Measurements from ENCODE around the gene TMCC1. TPM values are rescaled to one million over a fixed set of nuclear protein-coding genes. Genes with fewer than 3 reads are reported as not detected.
A peak's percentile ranks its signal among the peaks of the same experiment; 100 is the strongest.
"Not testable (repeated sequence)": the region's sequence is repeated elsewhere in the genome, so short reads cannot be mapped to it uniquely, and the experiment has no call there.

TMCC1 gene
- polyA plus RNA-seq, 1 donor = 16.8 TPM

DNA sequence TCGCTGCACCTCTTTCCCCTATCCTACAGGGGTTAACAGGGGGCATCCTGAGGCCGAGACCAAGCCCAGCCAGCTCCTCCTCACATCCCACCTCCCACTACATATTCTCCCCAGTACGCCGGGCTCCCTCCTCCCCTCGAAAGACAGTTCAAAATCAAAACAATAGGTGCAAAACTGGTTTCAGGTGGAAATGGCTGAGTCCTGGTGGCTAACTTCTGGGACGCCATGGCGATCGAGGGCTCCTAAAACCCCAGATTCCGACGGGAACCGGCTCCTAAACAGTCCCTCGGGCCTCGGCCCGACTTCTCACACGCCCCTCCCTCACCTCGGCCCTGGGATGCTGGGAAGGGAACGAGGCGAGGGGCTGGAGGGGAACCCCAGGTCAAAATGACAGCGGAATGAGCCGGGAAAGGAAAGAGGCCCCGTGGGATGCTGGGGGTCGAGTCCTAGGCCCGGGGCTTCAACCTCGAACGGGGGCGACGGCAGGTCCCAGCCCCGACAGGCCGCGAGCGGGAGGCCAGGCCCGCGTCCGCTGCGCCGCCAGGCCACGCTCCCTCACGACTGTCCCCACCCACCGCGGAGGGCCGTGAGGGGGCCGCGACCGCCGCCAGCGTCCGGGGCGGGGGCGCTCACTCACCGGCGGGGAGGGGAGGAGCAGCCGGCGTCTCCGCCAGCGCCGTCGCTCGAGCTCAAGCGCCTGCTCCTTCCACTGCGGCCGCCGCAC is 492 bp downstream of the TMCC1 start:
- H3K4me3 ChIP-seq (ENCODE audit: low read length) = peak overlapping the region; percentile 87
- no peaks in the 10 kb centered on the region for H3K9me3 ChIP-seq (ENCODE audit: control insufficient read depth, low read depth, low read length)
- H3K27ac ChIP-seq (ENCODE audit: low read length) = peak overlapping the region; percentile 90
- DNase-seq = peak; percentile 39 to 77
- H3K27me3 ChIP-seq (ENCODE audit: control insufficient read depth, insufficient read depth, low read length) = no peaks in the 10 kb centered on the region
- H3K36me3 ChIP-seq (ENCODE audit: control insufficient read depth, insufficient read depth, low read length) = no peaks in the 10 kb centered on the region
- 0% methylated on average over 1 of the region's 62 CpGs for WGBS (ENCODE audit: insufficient coverage, low lambda C conversion rate)
- H3K4me1 ChIP-seq (ENCODE audit: control insufficient read depth, insufficient read depth, low read length) = peaks cover 15% of the 10 kb centered on the region

DNA sequence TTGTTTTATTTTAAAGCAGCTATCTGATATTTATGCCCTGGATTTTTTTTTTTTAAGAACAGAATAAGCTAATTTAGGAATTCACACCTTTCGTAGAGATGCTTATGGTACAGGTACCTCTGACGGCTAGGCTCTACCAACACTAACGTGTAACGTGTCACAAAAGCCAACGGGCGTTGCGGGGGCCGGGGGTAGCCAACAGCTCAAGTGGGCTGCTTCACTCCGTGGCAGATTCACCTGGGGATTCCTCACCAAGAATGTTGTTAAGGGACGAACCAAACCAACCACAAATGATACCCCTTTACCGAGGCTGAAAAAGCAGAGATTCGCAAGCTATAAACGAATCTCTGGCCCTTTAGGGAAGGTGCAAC is 1.0 kb downstream of the TMCC1 start:
- H3K27me3 ChIP-seq (ENCODE audit: control insufficient read depth, insufficient read depth, low read length) = no peaks in the 10 kb centered on the region
- H3K36me3 ChIP-seq (ENCODE audit: control insufficient read depth, insufficient read depth, low read length) = no peaks in the 10 kb centered on the region
- WGBS (ENCODE audit: insufficient coverage, low lambda C conversion rate) = no CpG with 5 or more reads among the region's 13 CpGs
- H3K9me3 ChIP-seq (ENCODE audit: control insufficient read depth, low read depth, low read length) = no peaks in the 10 kb centered on the region
- peak in 1 of 2 donors; percentile 2 for DNase-seq
- peak overlapping the region; percentile 90 for H3K27ac ChIP-seq (ENCODE audit: low read length)
- H3K4me3 ChIP-seq (ENCODE audit: low read length) = peak overlapping the region; percentile 87
- H3K4me1 ChIP-seq (ENCODE audit: control insufficient read depth, insufficient read depth, low read length) = peaks cover 15% of the 10 kb centered on the region

DNA sequence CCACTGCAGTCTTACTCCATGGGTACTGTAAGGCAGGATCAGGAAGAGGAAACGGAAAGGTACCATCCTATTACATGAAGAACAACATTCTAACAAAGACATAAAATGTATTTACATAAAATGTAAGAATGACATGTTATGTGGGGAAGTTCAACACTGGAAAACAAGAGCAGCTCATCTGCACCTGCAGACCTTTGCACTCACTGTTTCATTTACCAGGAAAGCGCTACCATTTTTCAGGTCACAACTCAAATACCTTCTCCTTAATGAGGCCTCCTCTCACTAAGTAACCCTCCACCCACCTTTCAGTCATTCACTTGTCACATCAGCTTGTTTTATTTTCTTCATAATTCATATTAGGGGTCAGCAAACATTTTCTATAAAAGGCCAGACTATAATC is 2.6 kb downstream of the TMCC1 start:
- H3K27ac ChIP-seq (ENCODE audit: low read length) = peak overlapping the region; percentile 34
- H3K9me3 ChIP-seq (ENCODE audit: control insufficient read depth, low read depth, low read length) = no peaks in the 10 kb centered on the region
- peak; percentile 11 to 56 for DNase-seq
- no peaks in the 10 kb centered on the region for H3K27me3 ChIP-seq (ENCODE audit: control insufficient read depth, insufficient read depth, low read length)
- WGBS (ENCODE audit: insufficient coverage, low lambda C conversion rate) = no CpG with 5 or more reads among the region's 2 CpGs
- no peaks in the 10 kb centered on the region for H3K36me3 ChIP-seq (ENCODE audit: control insufficient read depth, insufficient read depth, low read length)
- H3K4me1 ChIP-seq (ENCODE audit: control insufficient read depth, insufficient read depth, low read length) = peaks cover 15% of the 10 kb centered on the region
- no peak overlapping the region for H3K4me3 ChIP-seq (ENCODE audit: low read length)

DNA sequence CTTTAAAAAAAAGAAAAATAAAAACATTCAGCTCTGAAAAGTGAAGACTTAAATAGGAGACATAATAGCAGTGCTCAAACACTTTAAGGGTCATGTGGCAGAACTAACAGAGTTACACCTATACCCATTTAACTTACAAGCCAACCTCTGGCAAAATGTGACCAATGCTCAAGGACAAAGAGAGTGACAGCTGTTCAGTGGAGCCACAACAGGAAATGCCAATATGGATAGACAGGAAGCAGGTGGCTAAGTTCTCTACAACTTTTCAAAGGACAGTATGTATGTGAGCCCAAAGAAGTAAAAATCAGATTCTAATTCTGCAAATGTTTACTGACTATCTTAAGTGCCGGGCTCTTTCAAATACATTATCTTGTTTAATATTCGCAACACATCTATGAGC is 3.4 kb downstream of the TMCC1 start:
- Histone ChIP-seq H3K9me3 (ENCODE audit: control insufficient read depth, low read depth, low read length) (no peaks in the 10 kb centered on the region), H3K4me3 (ENCODE audit: low read length) (no peak overlapping the region), H3K27ac (ENCODE audit: low read length) (no peak overlapping the region), H3K36me3 (ENCODE audit: control insufficient read depth, insufficient read depth, low read length) (no peaks in the 10 kb centered on the region), H3K27me3 (ENCODE audit: control insufficient read depth, insufficient read depth, low read length) (no peaks in the 10 kb centered on the region), H3K4me1 (ENCODE audit: control insufficient read depth, insufficient read depth, low read length) (peaks cover 15% of the 10 kb centered on the region)
- peak in 1 of 2 donors; percentile 15 for DNase-seq
- no CpG with 5 or more reads among the region's 2 CpGs for WGBS (ENCODE audit: insufficient coverage, low lambda C conversion rate)

DNA sequence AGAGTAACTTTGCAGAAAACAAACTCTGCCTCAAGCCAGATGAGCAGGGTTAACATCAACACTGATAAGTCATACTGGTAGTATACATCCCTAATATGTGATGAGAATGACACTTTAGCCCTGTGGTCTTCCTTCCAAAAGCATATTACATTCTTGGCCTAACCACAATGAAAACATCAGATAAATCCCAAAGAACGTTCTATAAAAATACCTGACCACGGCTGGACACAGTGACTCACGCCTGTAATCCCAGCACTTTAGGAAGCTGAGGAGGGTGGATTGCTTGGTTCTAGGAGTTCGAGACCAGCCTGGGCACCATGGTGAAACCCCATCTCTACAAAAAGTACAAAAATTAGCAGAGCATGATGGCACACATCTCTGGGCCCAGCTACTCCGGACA is 4.7 kb downstream of the TMCC1 start:
- Histone ChIP-seq H3K27ac (ENCODE audit: low read length) (no peak overlapping the region), H3K36me3 (ENCODE audit: control insufficient read depth, insufficient read depth, low read length) (no peaks in the 10 kb centered on the region), H3K9me3 (ENCODE audit: control insufficient read depth, low read depth, low read length) (no peaks in the 10 kb centered on the region), H3K27me3 (ENCODE audit: control insufficient read depth, insufficient read depth, low read length) (no peaks in the 10 kb centered on the region), H3K4me1 (ENCODE audit: control insufficient read depth, insufficient read depth, low read length) (peaks cover 15% of the 10 kb centered on the region), H3K4me3 (ENCODE audit: low read length) (no peak overlapping the region)
- no CpG with 5 or more reads among the region's 5 CpGs for WGBS (ENCODE audit: insufficient coverage, low lambda C conversion rate)
- no peak for DNase-seq

DNA sequence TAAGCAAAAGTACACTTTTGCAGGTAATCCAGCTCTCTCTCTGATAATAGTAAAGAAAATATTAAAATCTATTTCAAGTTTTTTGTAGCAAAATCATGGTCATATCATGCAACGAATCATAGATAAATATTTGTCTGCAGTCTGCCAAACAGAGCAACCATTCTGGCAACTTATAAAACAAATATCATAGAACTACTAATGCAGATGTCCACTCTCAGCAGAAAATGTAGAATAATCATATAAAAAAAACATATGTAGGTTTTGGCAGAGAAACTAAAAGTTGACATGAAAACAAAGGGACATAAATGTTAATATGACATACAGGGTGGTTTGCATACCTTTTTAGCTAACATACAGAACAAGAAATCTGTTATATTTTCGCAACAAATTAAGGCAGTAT is 12.2 kb downstream of the TMCC1 start:
- DNase-seq = no peak
- Histone ChIP-seq H3K27ac (ENCODE audit: low read length) (no peak overlapping the region), H3K9me3 (ENCODE audit: control insufficient read depth, low read depth, low read length) (no peaks in the 10 kb centered on the region), H3K36me3 (ENCODE audit: control insufficient read depth, insufficient read depth, low read length) (peaks cover 16% of the 10 kb centered on the region), H3K27me3 (ENCODE audit: control insufficient read depth, insufficient read depth, low read length) (no peaks in the 10 kb centered on the region), H3K4me3 (ENCODE audit: low read length) (no peak overlapping the region), H3K4me1 (ENCODE audit: control insufficient read depth, insufficient read depth, low read length) (no peaks in the 10 kb centered on the region)
- WGBS (ENCODE audit: insufficient coverage, low lambda C conversion rate) = 85% methylated on average over 2 of the region's 2 CpGs

DNA sequence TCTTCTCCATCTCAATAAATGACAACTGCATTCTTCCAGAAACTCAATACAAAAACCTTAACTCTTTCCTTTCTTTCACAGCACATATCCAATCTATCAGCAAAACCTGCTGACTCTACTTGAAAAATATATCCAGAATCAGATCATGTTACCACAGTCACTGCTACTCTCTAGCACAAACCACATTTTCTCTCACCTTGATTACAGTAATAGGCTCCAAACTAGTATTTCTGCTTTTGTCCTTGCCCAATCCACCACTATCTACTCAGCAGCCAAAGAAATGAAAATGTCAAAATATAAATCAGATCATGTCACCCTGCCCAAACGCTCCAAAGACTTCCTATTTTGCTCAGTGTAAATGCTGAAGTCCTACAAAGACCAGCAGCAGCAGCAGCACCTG is 15.2 kb downstream of the TMCC1 start:
- H3K9me3 ChIP-seq (ENCODE audit: control insufficient read depth, low read depth, low read length) = no peaks in the 10 kb centered on the region
- no peak overlapping the region for H3K27ac ChIP-seq (ENCODE audit: low read length)
- no peak for DNase-seq
- no peaks in the 10 kb centered on the region for H3K27me3 ChIP-seq (ENCODE audit: control insufficient read depth, insufficient read depth, low read length)
- H3K4me1 ChIP-seq (ENCODE audit: control insufficient read depth, insufficient read depth, low read length) = no peaks in the 10 kb centered on the region
- WGBS (ENCODE audit: insufficient coverage, low lambda C conversion rate) = no CpG with 5 or more reads among the region's 1 CpG
- H3K4me3 ChIP-seq (ENCODE audit: low read length) = no peak overlapping the region
- H3K36me3 ChIP-seq (ENCODE audit: control insufficient read depth, insufficient read depth, low read length) = peaks cover 25% of the 10 kb centered on the region

DNA sequence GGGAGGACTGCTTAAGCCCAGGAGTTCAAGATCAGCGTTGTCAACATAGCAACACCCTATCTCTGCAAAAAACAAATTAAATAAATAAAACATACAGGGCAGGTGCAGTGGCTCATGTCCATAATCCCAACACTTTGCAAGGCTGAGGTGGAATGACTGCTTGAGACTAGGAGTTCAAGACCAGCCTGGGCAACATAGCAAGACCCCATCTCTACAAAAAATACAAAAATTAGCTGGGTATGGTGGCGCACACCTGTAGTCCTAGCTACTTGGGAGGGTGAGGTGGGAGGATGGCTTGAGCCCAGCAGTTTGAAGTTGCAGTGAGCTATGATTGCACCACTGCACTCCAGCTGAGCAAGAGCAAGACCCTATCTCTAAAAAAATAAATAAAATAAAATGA is 19.0 kb downstream of the TMCC1 start:
- DNase-seq; H3K4me1 ChIP-seq (ENCODE audit: control insufficient read depth, insufficient read depth, low read length); H3K27ac ChIP-seq (ENCODE audit: low read length); H3K9me3 ChIP-seq (ENCODE audit: control insufficient read depth, low read depth, low read length); H3K27me3 ChIP-seq (ENCODE audit: control insufficient read depth, insufficient read depth, low read length); H3K4me3 ChIP-seq (ENCODE audit: low read length): not testable (repeated sequence)
- peaks cover 25% of the 10 kb centered on the region for H3K36me3 ChIP-seq (ENCODE audit: control insufficient read depth, insufficient read depth, low read length)
- 100% methylated on average over 1 of the region's 2 CpGs for WGBS (ENCODE audit: insufficient coverage, low lambda C conversion rate)

DNA sequence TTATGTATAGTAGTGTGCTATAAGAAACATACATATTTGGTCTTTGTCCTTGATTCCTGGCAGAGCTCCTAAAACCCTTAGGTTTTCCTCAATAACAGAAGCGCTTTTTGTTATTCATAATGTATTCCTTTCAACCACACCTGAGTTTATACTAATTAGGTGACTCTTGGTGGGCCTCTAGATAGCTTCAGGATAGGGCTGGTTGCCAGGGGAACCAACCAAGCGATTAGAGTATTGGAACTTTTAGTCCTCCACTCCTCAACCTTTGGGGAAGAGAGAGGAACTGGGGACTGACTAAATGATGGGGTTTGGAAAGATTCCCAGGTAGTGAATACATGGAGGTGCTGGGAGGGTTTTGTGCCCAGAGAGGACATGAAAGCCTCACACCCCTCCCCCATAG is 24.6 kb downstream of the TMCC1 start:
- peaks cover 16% of the 10 kb centered on the region for H3K36me3 ChIP-seq (ENCODE audit: control insufficient read depth, insufficient read depth, low read length)
- no peak for DNase-seq
- no peaks in the 10 kb centered on the region for H3K4me1 ChIP-seq (ENCODE audit: control insufficient read depth, insufficient read depth, low read length)
- no peak overlapping the region for H3K27ac ChIP-seq (ENCODE audit: low read length)
- no peak overlapping the region for H3K4me3 ChIP-seq (ENCODE audit: low read length)
- no CpG with 5 or more reads among the region's 2 CpGs for WGBS (ENCODE audit: insufficient coverage, low lambda C conversion rate)
- H3K9me3 ChIP-seq (ENCODE audit: control insufficient read depth, low read depth, low read length) = no peaks in the 10 kb centered on the region
- no peaks in the 10 kb centered on the region for H3K27me3 ChIP-seq (ENCODE audit: control insufficient read depth, insufficient read depth, low read length)

DNA sequence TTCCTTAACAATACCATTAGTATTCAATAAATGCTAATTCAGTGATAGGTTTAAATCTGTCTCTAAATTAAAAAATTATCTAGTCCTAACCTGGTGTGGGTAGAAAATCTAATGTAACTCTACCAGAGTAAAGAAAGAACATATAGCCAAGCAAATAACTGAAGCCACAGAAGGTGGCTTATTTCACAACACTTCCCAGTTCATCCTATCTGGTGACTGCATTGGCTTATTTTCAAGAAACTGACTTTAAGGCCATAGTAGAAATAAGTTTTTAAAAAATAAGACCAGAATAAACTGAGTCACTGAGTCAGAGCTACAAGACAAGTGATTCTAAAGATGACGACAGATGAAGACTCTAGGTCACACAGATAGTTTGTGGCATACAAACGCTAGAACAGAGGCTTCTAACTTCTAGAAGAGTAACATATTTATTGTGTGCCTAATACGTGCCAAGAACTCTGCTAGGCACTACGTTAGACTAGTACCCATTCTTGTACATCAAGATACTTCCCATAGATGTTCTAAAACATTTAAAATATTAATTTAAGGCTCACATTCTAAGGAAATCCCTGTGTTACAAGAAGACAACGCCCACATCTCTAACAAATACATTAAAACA is 25.9 kb downstream of the TMCC1 start:
- no CpG with 5 or more reads among the region's 5 CpGs for WGBS (ENCODE audit: insufficient coverage, low lambda C conversion rate)
- DNase-seq = no peak
- Histone ChIP-seq H3K4me1 (ENCODE audit: control insufficient read depth, insufficient read depth, low read length) (no peaks in the 10 kb centered on the region), H3K27me3 (ENCODE audit: control insufficient read depth, insufficient read depth, low read length) (no peaks in the 10 kb centered on the region), H3K9me3 (ENCODE audit: control insufficient read depth, low read depth, low read length) (no peaks in the 10 kb centered on the region), H3K36me3 (ENCODE audit: control insufficient read depth, insufficient read depth, low read length) (peaks cover 10% of the 10 kb centered on the region), H3K4me3 (ENCODE audit: low read length) (no peak overlapping the region), H3K27ac (ENCODE audit: low read length) (no peak overlapping the region)

DNA sequence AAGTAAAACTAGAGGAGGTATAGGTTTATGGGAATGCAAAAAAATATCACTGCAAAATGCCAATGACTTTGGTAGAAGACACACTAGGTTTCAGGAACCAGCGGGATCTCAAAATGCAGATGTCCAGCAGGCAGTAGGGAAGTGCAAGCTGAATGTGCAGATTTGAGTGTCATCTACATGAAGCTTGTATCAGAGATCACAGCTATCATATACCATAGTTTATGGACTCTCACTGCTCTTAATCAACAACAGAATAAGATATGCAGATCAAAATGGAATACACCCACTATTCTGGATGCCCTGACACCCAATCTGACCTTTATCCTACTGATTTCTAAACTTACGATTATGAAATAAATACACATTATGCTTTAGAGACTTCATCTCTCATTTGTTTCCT is 27.7 kb downstream of the TMCC1 start:
- WGBS (ENCODE audit: insufficient coverage, low lambda C conversion rate) = 100% methylated on average over 1 of the region's 2 CpGs
- Histone ChIP-seq H3K27me3 (ENCODE audit: control insufficient read depth, insufficient read depth, low read length) (no peaks in the 10 kb centered on the region), H3K36me3 (ENCODE audit: control insufficient read depth, insufficient read depth, low read length) (peaks cover 9% of the 10 kb centered on the region), H3K4me3 (ENCODE audit: low read length) (no peak overlapping the region), H3K9me3 (ENCODE audit: control insufficient read depth, low read depth, low read length) (no peaks in the 10 kb centered on the region), H3K4me1 (ENCODE audit: control insufficient read depth, insufficient read depth, low read length) (no peaks in the 10 kb centered on the region), H3K27ac (ENCODE audit: low read length) (no peak overlapping the region)
- no peak for DNase-seq

Data from large intestine (tissue), 3 donors.